NCI-H446 treated with DMSO at 0.1 percent for 48 hours (cell line): Measurements from ENCODE around the gene ZNF790.

Experiments used
- DNase-seq: peaks from one replicate; lab custom pipeline; 2025; lab: John Stamatoyannopoulos, UW

Gene ZNF790

DNA sequence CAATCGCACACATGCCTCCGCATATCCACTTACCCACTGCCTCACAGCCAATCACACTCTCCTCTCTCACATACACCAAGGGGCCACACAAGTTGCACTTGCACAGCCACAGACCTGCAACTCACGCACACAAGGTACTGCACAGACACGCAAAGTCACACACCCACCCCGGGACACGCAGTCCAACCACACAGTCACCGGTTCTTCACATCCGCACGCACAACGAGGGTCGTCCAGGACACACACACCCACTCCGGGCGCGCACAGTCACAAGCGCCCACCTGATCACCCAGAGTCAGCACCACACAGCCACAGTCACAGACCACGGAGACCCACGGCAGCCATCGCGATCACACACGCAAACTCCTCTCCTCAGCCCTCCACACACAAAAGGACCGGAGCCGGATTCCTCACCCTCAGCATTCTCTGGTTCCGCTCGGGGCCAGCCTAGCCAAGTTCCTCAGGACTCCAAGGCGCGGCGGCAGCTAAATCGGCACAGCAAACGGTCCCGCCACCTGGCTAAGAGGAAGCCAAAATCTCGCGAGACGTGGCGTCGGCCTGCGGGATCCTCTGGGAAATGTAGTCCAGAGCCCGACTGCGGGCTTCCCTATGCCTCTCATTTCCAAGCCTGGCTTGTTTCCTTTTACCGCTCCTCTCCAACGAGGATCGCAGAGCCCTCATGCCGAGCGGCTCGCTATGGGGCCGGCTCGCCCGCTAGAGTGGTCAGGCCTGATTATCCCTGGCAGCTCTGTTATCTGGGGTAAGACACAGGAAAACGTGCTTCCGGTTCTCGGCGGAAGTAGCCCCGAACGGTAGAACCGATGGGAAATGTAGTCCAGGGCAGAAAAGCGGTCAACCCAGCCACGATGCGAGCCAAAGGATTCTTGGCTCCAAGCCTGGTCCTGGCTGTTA, 65.6 kb downstream of the ZNF790 start, which contains the start of gene ZNF850:
Gene ZNF850 (minus strand): TSS at position 497 of the 912 bp plus-strand sequence. CDS start 10,201 bp downstream, outside the sequence.
- peak; percentile 93 for DNase-seq

DNA sequence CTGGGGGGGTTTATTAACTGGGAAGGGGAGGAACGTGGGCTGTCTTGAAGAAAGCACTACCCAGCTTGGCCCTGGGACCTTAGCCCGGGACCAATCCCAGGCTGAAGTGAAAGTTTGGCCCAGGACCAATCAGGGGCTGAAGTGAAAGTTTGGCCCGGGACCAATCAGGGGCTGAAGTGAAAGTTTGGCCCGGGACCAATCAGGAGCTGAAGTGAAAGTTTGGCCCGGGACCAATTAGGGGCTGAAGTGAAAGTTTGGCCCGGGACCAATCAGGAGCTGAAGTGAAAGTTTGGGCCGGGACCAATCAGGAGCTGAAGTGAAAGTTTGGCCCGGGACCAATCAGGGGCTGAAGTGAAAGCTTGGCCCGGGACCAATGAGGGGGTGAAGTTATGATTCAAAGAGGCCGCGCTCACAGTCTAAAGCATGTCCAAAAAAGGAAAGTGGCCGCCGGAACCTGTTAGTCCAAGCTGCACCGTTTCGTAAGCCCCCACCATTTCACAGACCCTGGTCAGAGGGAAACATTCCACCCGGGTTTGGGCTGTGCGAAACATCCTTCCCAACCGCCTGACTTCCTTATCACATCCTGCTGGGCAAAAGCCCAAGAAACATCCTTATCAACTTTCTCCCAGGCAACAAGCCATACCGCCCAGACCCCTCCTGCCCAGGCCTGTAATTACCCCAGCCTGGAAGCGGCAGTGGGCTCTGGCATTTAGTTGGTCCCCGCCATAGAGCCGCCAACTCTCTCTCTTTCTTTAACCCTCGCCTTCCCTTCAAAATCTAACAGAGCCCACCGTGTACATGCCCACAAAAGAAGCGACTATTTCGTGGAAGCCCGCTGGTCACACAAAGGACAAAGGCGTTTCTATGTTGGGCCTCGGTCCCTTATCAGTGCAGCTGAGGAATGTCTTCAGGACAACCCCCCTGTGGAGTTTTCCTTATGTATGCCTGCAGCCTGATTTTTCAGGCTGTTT, 66.6 kb downstream of the ZNF790 start:
- DNase-seq = peak; percentile 34
